ENCODE results near the gene USP34.

USP34 gene

DNA sequence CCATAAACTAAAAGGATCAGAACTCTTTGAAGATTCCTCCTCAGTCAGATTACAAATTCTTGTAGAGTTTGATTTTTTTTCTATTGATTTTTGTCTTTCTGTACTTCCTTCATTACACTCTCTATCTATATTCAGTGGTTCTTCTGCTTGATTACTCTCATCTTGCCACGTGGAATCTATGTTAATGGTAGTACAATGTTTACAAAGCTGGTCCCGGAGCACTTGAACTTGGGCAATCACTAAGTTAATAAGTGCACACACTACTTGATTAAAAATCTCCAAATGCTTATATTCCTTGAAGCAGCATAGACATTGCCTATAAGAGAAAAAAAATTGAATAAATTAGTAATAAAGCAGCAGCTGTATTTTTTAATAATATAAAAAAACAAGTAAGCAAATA lies 65.1 kb downstream of the USP34 start:
- WGBS, 2 donors (ENCODE audit: extremely low coverage in 2 of 2, insufficient read length in 2 of 2, insufficient replicate concordance in 1 of 2): no CpG with 5 or more reads among the region's 2 CpGs
- H2AK5ac ChIP-seq (ENCODE audit: low read depth, low read length): no peak overlapping the region

DNA sequence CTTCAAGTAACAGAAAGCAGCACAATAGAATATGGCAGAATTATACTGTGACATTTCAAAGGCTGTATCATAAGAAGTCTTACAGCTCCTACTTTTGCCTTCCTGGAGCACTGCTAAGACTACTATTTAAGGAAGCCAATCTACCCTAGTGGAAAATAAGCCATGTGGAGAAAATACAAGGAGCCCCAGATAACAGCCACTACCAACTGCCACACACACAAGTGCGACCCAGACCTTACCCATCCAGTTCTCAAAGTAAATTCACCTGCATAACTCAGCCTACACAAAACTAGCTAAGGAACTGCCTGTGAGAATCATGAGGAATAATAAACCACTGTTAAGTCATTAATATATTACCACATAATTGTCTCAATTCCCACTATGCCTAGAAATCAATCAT lies 66.4 kb downstream of the USP34 start:
- DNase-seq (ENCODE audit: low spot score): no peak
- Histone ChIP-seq H3K18ac (ENCODE audit: low read length) (no peak overlapping the region), H2BK12ac (ENCODE audit: low read length) (no peak overlapping the region), H3K36me3 (replicated peaks in 1 of 2; ENCODE audit: control insufficient read depth in 2 of 2, insufficient read depth in 2 of 2, low read length in 2 of 2) (peaks cover 0 to 46% of the 10 kb centered on the region in 2 donors), H2BK5ac (ENCODE audit: low read length) (no peak overlapping the region), H4K91ac (ENCODE audit: low read depth, low read length, poor library complexity) (no peak overlapping the region), H3K4me1 (ENCODE audit: control insufficient read depth in 2 of 2, insufficient read depth in 1 of 2, low read depth in 1 of 2, low read length in 2 of 2) (no peaks in the 10 kb centered on the region), H3K79me1 (ENCODE audit: low read depth, low read length) (no peaks in the 10 kb centered on the region), H3K4me3 (ENCODE audit: low read length in 2 of 2) (no peak overlapping the region), H3K4me2 (ENCODE audit: insufficient read depth, low read length, poor library complexity, severe bottlenecking) (no peak overlapping the region), H2AFZ (ENCODE audit: low read length) (no peak overlapping the region), H3K27me3 (ENCODE audit: control insufficient read depth in 3 of 3, insufficient read depth in 3 of 3, low read depth in 1 of 3, low read length in 3 of 3) (no peaks in the 10 kb centered on the region), H2BK120ac (ENCODE audit: low read depth, low read length) (no peak overlapping the region), H3K9me3 (replicated peaks in 1 of 2; ENCODE audit: control insufficient read depth in 2 of 2, insufficient read depth in 1 of 2, low read depth in 1 of 2, low read length in 2 of 2) (no peaks in the 10 kb centered on the region), H2BK15ac (ENCODE audit: low read length) (no peak overlapping the region), H3K14ac (ENCODE audit: low read length) (no peak overlapping the region), H4K8ac (ENCODE audit: low read depth, low read length) (no peak overlapping the region), H3K27ac (replicated peaks; ENCODE audit: low read length) (no peak overlapping the region), H3K23ac (ENCODE audit: low read depth, low read length, poor library complexity) (no peak overlapping the region), H3K4ac (ENCODE audit: low read length) (no peak overlapping the region), H3K9ac (ENCODE audit: low read depth, low read length, poor library complexity) (no peak overlapping the region), H2AK5ac (ENCODE audit: low read depth, low read length) (no peak overlapping the region)
- no CpG with 5 or more reads among the region's 1 CpG for WGBS, 2 donors (ENCODE audit: extremely low coverage in 2 of 2, insufficient read length in 2 of 2, insufficient replicate concordance in 1 of 2)

More for the DNA sequence above, 65.1 kb downstream of the USP34 start:
- Histone ChIP-seq H3K4ac (ENCODE audit: low read length) (no peak overlapping the region), H2BK5ac (ENCODE audit: low read length) (no peak overlapping the region), H2BK12ac (ENCODE audit: low read length) (no peak overlapping the region), H2BK120ac (ENCODE audit: low read depth, low read length) (no peak overlapping the region), H3K9me3 (replicated peaks in 1 of 2; ENCODE audit: control insufficient read depth in 2 of 2, insufficient read depth in 1 of 2, low read depth in 1 of 2, low read length in 2 of 2) (no peaks in the 10 kb centered on the region), H3K4me3 (ENCODE audit: low read length in 2 of 2) (no peak overlapping the region), H2AFZ (ENCODE audit: low read length) (no peak overlapping the region), H3K4me1 (ENCODE audit: control insufficient read depth in 2 of 2, insufficient read depth in 1 of 2, low read depth in 1 of 2, low read length in 2 of 2) (no peaks in the 10 kb centered on the region), H3K18ac (ENCODE audit: low read length) (no peak overlapping the region), H3K14ac (ENCODE audit: low read length) (no peak overlapping the region), H3K27me3 (ENCODE audit: control insufficient read depth in 3 of 3, insufficient read depth in 3 of 3, low read depth in 1 of 3, low read length in 3 of 3) (no peaks in the 10 kb centered on the region), H3K79me1 (ENCODE audit: low read depth, low read length) (no peaks in the 10 kb centered on the region), H4K8ac (ENCODE audit: low read depth, low read length) (no peak overlapping the region), H3K9ac (ENCODE audit: low read depth, low read length, poor library complexity) (no peak overlapping the region), H2BK15ac (ENCODE audit: low read length) (no peak overlapping the region), H4K91ac (ENCODE audit: low read depth, low read length, poor library complexity) (no peak overlapping the region), H3K27ac (replicated peaks; ENCODE audit: low read length) (no peak overlapping the region), H3K36me3 (replicated peaks in 1 of 2; ENCODE audit: control insufficient read depth in 2 of 2, insufficient read depth in 2 of 2, low read length in 2 of 2) (peaks cover 1 to 46% of the 10 kb centered on the region in 2 donors), H3K4me2 (ENCODE audit: insufficient read depth, low read length, poor library complexity, severe bottlenecking) (no peak overlapping the region), H3K23ac (ENCODE audit: low read depth, low read length, poor library complexity) (no peak overlapping the region)
- no peak for DNase-seq (ENCODE audit: low spot score)

DNA sequence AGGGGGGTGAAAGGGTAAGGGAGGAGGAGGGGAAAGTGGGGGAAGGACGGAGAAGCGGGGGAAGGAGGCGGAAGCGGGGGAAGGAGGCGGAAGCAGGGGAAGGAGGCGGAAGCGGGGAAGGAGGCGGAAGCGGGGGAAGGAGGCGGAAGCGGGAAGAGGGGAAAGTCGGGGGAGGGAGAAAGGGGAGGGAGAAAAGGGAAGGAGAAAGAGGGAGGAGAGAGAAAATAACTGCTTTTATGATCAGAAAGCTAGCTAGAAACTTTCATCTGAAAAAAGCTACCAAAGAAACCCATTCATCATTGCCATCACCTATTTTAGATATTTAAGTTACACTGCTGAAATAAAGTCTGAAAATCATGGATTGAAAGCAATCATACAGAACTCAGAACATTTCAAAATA lies 72.5 kb downstream of the USP34 start:
- no peaks in the 10 kb centered on the region for H3K9me3 ChIP-seq (replicated peaks in 1 of 2; ENCODE audit: control insufficient read depth in 2 of 2, insufficient read depth in 1 of 2, low read depth in 1 of 2, low read length in 2 of 2)
- H3K9ac ChIP-seq (ENCODE audit: low read depth, low read length, poor library complexity): no peak overlapping the region
- H4K91ac ChIP-seq (ENCODE audit: low read depth, low read length, poor library complexity): no peak overlapping the region
- no peaks in the 10 kb centered on the region for H3K79me1 ChIP-seq (ENCODE audit: low read depth, low read length)
- no peak overlapping the region for H4K8ac ChIP-seq (ENCODE audit: low read depth, low read length)
- H3K27me3 ChIP-seq (ENCODE audit: control insufficient read depth in 3 of 3, insufficient read depth in 3 of 3, low read depth in 1 of 3, low read length in 3 of 3): no peaks in the 10 kb centered on the region
- no peak for DNase-seq (ENCODE audit: low spot score)
- H2AK5ac ChIP-seq (ENCODE audit: low read depth, low read length): no peak overlapping the region
- no peaks in the 10 kb centered on the region for H3K4me1 ChIP-seq (ENCODE audit: control insufficient read depth in 2 of 2, insufficient read depth in 1 of 2, low read depth in 1 of 2, low read length in 2 of 2)
- H3K18ac ChIP-seq (ENCODE audit: low read length): no peak overlapping the region
- WGBS, 2 donors (ENCODE audit: extremely low coverage in 2 of 2, insufficient read length in 2 of 2, insufficient replicate concordance in 1 of 2): 100% methylated on average over 4 of the region's 12 CpGs; no CpG with 5 or more reads in 1 of the 2 donors
- no peak overlapping the region for H2BK120ac ChIP-seq (ENCODE audit: low read depth, low read length)
- H2BK12ac ChIP-seq (ENCODE audit: low read length): no peak overlapping the region
- H3K14ac ChIP-seq (ENCODE audit: low read length): no peak overlapping the region
- no peak overlapping the region for H2AFZ ChIP-seq (ENCODE audit: low read length)
- H3K36me3 ChIP-seq (replicated peaks in 1 of 2; ENCODE audit: control insufficient read depth in 2 of 2, insufficient read depth in 2 of 2, low read length in 2 of 2): peaks cover 0 to 48% of the 10 kb centered on the region in 2 donors
- H2BK5ac ChIP-seq (ENCODE audit: low read length): no peak overlapping the region
- H3K4ac ChIP-seq (ENCODE audit: low read length): no peak overlapping the region
- no peak overlapping the region for H3K4me2 ChIP-seq (ENCODE audit: insufficient read depth, low read length, poor library complexity, severe bottlenecking)
- no peak overlapping the region for H3K4me3 ChIP-seq (ENCODE audit: low read length in 2 of 2)
- no peak overlapping the region for H3K23ac ChIP-seq (ENCODE audit: low read depth, low read length, poor library complexity)
- no peak overlapping the region for H3K27ac ChIP-seq (replicated peaks; ENCODE audit: low read length)
- H2BK15ac ChIP-seq (ENCODE audit: low read length): no peak overlapping the region

DNA sequence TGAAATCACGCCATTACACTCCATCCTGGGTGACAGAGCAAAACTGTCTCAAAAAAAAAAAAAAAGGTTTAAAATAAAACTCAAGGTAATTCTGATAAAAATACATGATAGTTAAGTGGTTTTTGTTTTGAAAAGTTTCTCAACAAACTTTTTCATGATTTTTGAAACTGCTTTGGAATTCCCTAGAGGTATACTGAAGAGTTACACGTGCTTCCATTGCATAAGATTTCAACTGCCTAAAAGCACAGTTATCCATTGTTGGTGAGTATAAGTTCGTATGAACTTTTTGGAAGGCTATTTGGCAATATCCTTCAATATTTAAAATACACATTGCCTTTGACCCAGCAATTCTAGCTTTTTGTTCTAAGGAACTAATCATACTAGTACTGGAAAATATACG lies 74.9 kb downstream of the USP34 start:
- no peak overlapping the region for H3K4ac ChIP-seq (ENCODE audit: low read length)
- no peak overlapping the region for H2BK12ac ChIP-seq (ENCODE audit: low read length)
- H2BK5ac ChIP-seq (ENCODE audit: low read length): no peak overlapping the region
- H3K14ac ChIP-seq (ENCODE audit: low read length): no peak overlapping the region
- H3K79me1 ChIP-seq (ENCODE audit: low read depth, low read length): no peaks in the 10 kb centered on the region
- no peak for DNase-seq (ENCODE audit: low spot score)
- H3K18ac ChIP-seq (ENCODE audit: low read length): no peak overlapping the region
- H3K4me2 ChIP-seq (ENCODE audit: insufficient read depth, low read length, poor library complexity, severe bottlenecking): no peak overlapping the region
- no peak overlapping the region for H2AK5ac ChIP-seq (ENCODE audit: low read depth, low read length)
- H3K27me3 ChIP-seq (ENCODE audit: control insufficient read depth in 3 of 3, insufficient read depth in 3 of 3, low read depth in 1 of 3, low read length in 3 of 3): no peaks in the 10 kb centered on the region
- H3K4me3 ChIP-seq (ENCODE audit: low read length in 2 of 2): no peak overlapping the region
- H2BK120ac ChIP-seq (ENCODE audit: low read depth, low read length): no peak overlapping the region
- H3K23ac ChIP-seq (ENCODE audit: low read depth, low read length, poor library complexity): no peak overlapping the region
- H4K91ac ChIP-seq (ENCODE audit: low read depth, low read length, poor library complexity): no peak overlapping the region
- no peaks in the 10 kb centered on the region for H3K4me1 ChIP-seq (ENCODE audit: control insufficient read depth in 2 of 2, insufficient read depth in 1 of 2, low read depth in 1 of 2, low read length in 2 of 2)
- H3K36me3 ChIP-seq (replicated peaks in 1 of 2; ENCODE audit: control insufficient read depth in 2 of 2, insufficient read depth in 2 of 2, low read length in 2 of 2): peaks cover 0 to 47% of the 10 kb centered on the region in 2 donors
- no peak overlapping the region for H3K27ac ChIP-seq (replicated peaks; ENCODE audit: low read length)
- H3K9me3 ChIP-seq (replicated peaks in 1 of 2; ENCODE audit: control insufficient read depth in 2 of 2, insufficient read depth in 1 of 2, low read depth in 1 of 2, low read length in 2 of 2): no peaks in the 10 kb centered on the region
- no CpG with 5 or more reads among the region's 4 CpGs for WGBS, 2 donors (ENCODE audit: extremely low coverage in 2 of 2, insufficient read length in 2 of 2, insufficient replicate concordance in 1 of 2)
- no peak overlapping the region for H3K9ac ChIP-seq (ENCODE audit: low read depth, low read length, poor library complexity)
- H2BK15ac ChIP-seq (ENCODE audit: low read length): no peak overlapping the region
- H4K8ac ChIP-seq (ENCODE audit: low read depth, low read length): no peak overlapping the region
- no peak overlapping the region for H2AFZ ChIP-seq (ENCODE audit: low read length)

Data from neuronal stem cell (in vitro differentiated cells).